GM18861 (cell line): Measurements from ENCODE around the gene CAPN5.
"Not testable (repeated sequence)": the region's sequence is repeated elsewhere in the genome, so short reads cannot be mapped to it uniquely, and the experiment has no call there.

ENCODE experiments used
- ATAC-seq: cut with Tn5 transposase; IDR thresholded peaks from one replicate; pipeline ENCODE4 v1.9.1; 2021; ENCODE audit not compliant: unreplicated experiment

Gene CAPN5

GRCh38 chr11:77066229-77067042 lies at the start of gene CAPN5:
CAPN5 (plus strand) TSS chr11:77066971; CDS start chr11:77084887, 17,916 bp downstream.
- ATAC-seq, result peak; percentile 85

- ATAC-seq, result not testable (repeated sequence)
These were observed 48.3 kb upstream of the CAPN5 start for GRCh38 chr11:77018396-77018924.

- ATAC-seq, result no peak
These were observed 46.7 kb upstream of the CAPN5 start for GRCh38 chr11:77019976-77020595.

- ATAC-seq, result no peak
These were observed 46.0 kb upstream of the CAPN5 start for GRCh38 chr11:77020734-77021133.

- no peak for ATAC-seq
These were observed 42.0 kb upstream of the CAPN5 start for GRCh38 chr11:77024745-77025144.

- ATAC-seq, result no peak
These were observed 40.5 kb upstream of the CAPN5 start for GRCh38 chr11:77026221-77026620.

GRCh38 chr11:77026743-77027142 lies 40.0 kb upstream of the CAPN5 start:
- ATAC-seq, result no peak

GRCh38 chr11:77027275-77027674 lies 39.5 kb upstream of the CAPN5 start:
- ATAC-seq, result no peak

GRCh38 chr11:77029829-77030228 lies 36.9 kb upstream of the CAPN5 start:
- no peak for ATAC-seq

GRCh38 chr11:77030834-77031414 lies 35.8 kb upstream of the CAPN5 start:
- no peak for ATAC-seq

- ATAC-seq, result no peak
These were observed 35.2 kb upstream of the CAPN5 start for GRCh38 chr11:77031599-77031998.

GRCh38 chr11:77035039-77035438 lies 31.7 kb upstream of the CAPN5 start:
- ATAC-seq, result no peak

GRCh38 chr11:77035580-77035979 lies 31.2 kb upstream of the CAPN5 start:
- ATAC-seq, result no peak

- ATAC-seq, result no peak
These were observed 30.4 kb upstream of the CAPN5 start for GRCh38 chr11:77036398-77036797.

- no peak for ATAC-seq
These were observed 29.7 kb upstream of the CAPN5 start for GRCh38 chr11:77037057-77037456.

- no peak for ATAC-seq
These were observed 28.5 kb upstream of the CAPN5 start for GRCh38 chr11:77038029-77038824.

- no peak for ATAC-seq
These were observed 27.9 kb upstream of the CAPN5 start for GRCh38 chr11:77038825-77039326.

GRCh38 chr11:77039491-77040400 lies 27.0 kb upstream of the CAPN5 start:
- ATAC-seq, result no peak

GRCh38 chr11:77040401-77040777 lies 26.4 kb upstream of the CAPN5 start:
- ATAC-seq, result no peak

GRCh38 chr11:77040889-77041288 lies 25.9 kb upstream of the CAPN5 start:
- no peak for ATAC-seq
